Measurements from ENCODE around the gene ABHD12B.
"Not testable (repeated sequence)": the region's sequence is repeated elsewhere in the genome, so short reads cannot be mapped to it uniquely, and the experiment has no call there.

The ABHD12B gene

GRCh38 chr14:50924843-50925242 is 53.0 kb downstream of the ABHD12B start:
- no peak for DNase-seq

GRCh38 chr14:50926851-50927386 is 55.1 kb downstream of the ABHD12B start:
- no peak for TF ChIP-seq POLR2A (IDR thresholded peaks at IDR 0.05; ENCODE audit: low read length)
- TF ChIP-seq GATA1 (IDR thresholded peaks at IDR 0.05; ENCODE audit: low read depth, low read length): no peak
- peak; percentile 64 to 67 for DNase-seq

More at GRCh38 chr14:50924843-50925242, 53.0 kb downstream of the ABHD12B start:
- TF ChIP-seq POLR2A (IDR thresholded peaks at IDR 0.05; ENCODE audit: low read length): no peak
- no peak for TF ChIP-seq GATA1 (IDR thresholded peaks at IDR 0.05; ENCODE audit: low read depth, low read length)

GRCh38 chr14:50928002-50928635 is 56.3 kb downstream of the ABHD12B start:
- DNase-seq: peak in 1 of 2 experiments; percentile 40

GRCh38 chr14:50929506-50929905 is 57.7 kb downstream of the ABHD12B start:
- TF ChIP-seq GATA1 (IDR thresholded peaks at IDR 0.05; ENCODE audit: low read depth, low read length) (no peak), POLR2A (IDR thresholded peaks at IDR 0.05; ENCODE audit: low read length) (no peak)
- DNase-seq: no peak

More at GRCh38 chr14:50928002-50928635, 56.3 kb downstream of the ABHD12B start:
- TF ChIP-seq GATA1 (IDR thresholded peaks at IDR 0.05; ENCODE audit: low read depth, low read length): no peak
- TF ChIP-seq POLR2A (IDR thresholded peaks at IDR 0.05; ENCODE audit: low read length): no peak

GRCh38 chr14:50931559-50931958 is 59.7 kb downstream of the ABHD12B start:
- DNase-seq: no peak
- TF ChIP-seq POLR2A (IDR thresholded peaks at IDR 0.05; ENCODE audit: low read length): no peak
- no peak for TF ChIP-seq GATA1 (IDR thresholded peaks at IDR 0.05; ENCODE audit: low read depth, low read length)

GRCh38 chr14:50932156-50932555 is 60.3 kb downstream of the ABHD12B start:
- TF ChIP-seq GATA1 (IDR thresholded peaks at IDR 0.05; ENCODE audit: low read depth, low read length): no peak
- no peak for TF ChIP-seq POLR2A (IDR thresholded peaks at IDR 0.05; ENCODE audit: low read length)
- no peak for DNase-seq

GRCh38 chr14:50932592-50933495 is 61.0 kb downstream of the ABHD12B start:
- DNase-seq: no peak
- TF ChIP-seq GATA1 (IDR thresholded peaks at IDR 0.05; ENCODE audit: low read depth, low read length) (no peak), POLR2A (IDR thresholded peaks at IDR 0.05; ENCODE audit: low read length) (no peak)

GRCh38 chr14:50935126-50936015 is 63.5 kb downstream of the ABHD12B start:
- TF ChIP-seq GATA1 (IDR thresholded peaks at IDR 0.05; ENCODE audit: low read depth, low read length): no peak
- TF ChIP-seq POLR2A (IDR thresholded peaks at IDR 0.05; ENCODE audit: low read length): no peak

GRCh38 chr14:50936016-50936340 is 64.1 kb downstream of the ABHD12B start:
- DNase-seq: no peak
- TF ChIP-seq GATA1 (IDR thresholded peaks at IDR 0.05; ENCODE audit: low read depth, low read length) (no peak), POLR2A (IDR thresholded peaks at IDR 0.05; ENCODE audit: low read length) (no peak)

More at GRCh38 chr14:50935126-50936015, 63.5 kb downstream of the ABHD12B start:
- no peak for DNase-seq

- no peak for DNase-seq
- TF ChIP-seq POLR2A (IDR thresholded peaks at IDR 0.05; ENCODE audit: low read length): no peak
- TF ChIP-seq GATA1 (IDR thresholded peaks at IDR 0.05; ENCODE audit: low read depth, low read length): no peak
Observed at GRCh38 chr14:50936882-50937281, 65.0 kb downstream of the ABHD12B start.

- no peak for DNase-seq
- no peak for TF ChIP-seq GATA1 (IDR thresholded peaks at IDR 0.05; ENCODE audit: low read depth, low read length)
- TF ChIP-seq POLR2A (IDR thresholded peaks at IDR 0.05; ENCODE audit: low read length): no peak
Observed at GRCh38 chr14:50937325-50937724, 65.5 kb downstream of the ABHD12B start.

GRCh38 chr14:50937800-50938199 is 65.9 kb downstream of the ABHD12B start:
- no peak for TF ChIP-seq GATA1 (IDR thresholded peaks at IDR 0.05; ENCODE audit: low read depth, low read length)
- no peak for TF ChIP-seq POLR2A (IDR thresholded peaks at IDR 0.05; ENCODE audit: low read length)
- DNase-seq: no peak

GRCh38 chr14:50941151-50941550 is 69.3 kb downstream of the ABHD12B start:
- TF ChIP-seq POLR2A (IDR thresholded peaks at IDR 0.05; ENCODE audit: low read length) (no peak), GATA1 (IDR thresholded peaks at IDR 0.05; ENCODE audit: low read depth, low read length) (no peak)
- DNase-seq: no peak

- DNase-seq: not testable (repeated sequence)
Observed at GRCh38 chr14:50941638-50942037, 69.8 kb downstream of the ABHD12B start.
